Sigmoid colon (tissue), 4 donors: ENCODE measurements around the gene SV2B.

Experiments used
- EP300 ChIP-seq, 4 donors: sonication (generic); formaldehyde crosslinking; IDR thresholded peaks; one replicate each; pipeline ENCODE4 v1.6.1; 2017; ENCODE audit warnings: antibody characterized with exemption in 4 of 4
- POLR2A ChIP-seq, 2 donors: fragments of 450-650 bp; IDR thresholded peaks; one replicate each; pipeline ENCODE4 v1.6.1; 2016; ENCODE audit warnings: antibody characterized with exemption in 2 of 2, mild to moderate bottlenecking in 2 of 2, moderate library complexity in 2 of 2

DNA sequence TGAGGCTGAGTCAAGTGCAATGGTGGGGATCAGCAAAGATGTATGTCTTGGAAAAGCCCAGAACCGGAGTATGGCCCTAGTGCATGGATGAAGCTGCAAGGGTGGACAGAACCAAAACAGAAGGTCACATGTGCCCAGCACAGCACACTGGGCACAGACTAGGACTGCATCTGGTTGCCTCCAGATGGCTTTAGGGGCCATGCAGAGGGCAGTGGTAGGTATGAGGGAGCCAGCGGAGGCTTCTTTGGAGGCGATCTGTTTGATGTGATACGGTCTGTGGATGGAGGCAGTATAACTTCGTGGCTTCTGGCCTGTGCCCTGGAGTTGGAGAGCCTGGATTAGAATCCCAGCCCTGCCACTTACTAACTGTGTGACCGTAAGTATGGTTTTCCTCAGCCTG lies 29.4 kb downstream of the SV2B start:
- TF ChIP-seq EP300 (IDR thresholded peaks at IDR 0.05) (no peak), POLR2A (IDR thresholded peaks at IDR 0.05) (no peak)
